Measurements from ENCODE around the gene PTPN12. TPM values are rescaled to one million over a fixed set of nuclear protein-coding genes. Genes with fewer than 3 reads are reported as not detected.
A peak's percentile ranks its signal among the peaks of the same experiment; 100 is the strongest.
"Not testable (repeated sequence)": the region's sequence is repeated elsewhere in the genome, so short reads cannot be mapped to it uniquely, and the experiment has no call there.

Gene PTPN12
- polyA plus RNA-seq, 10 donors, result 41.3 to 88.1 (median 67.6) TPM

DNA sequence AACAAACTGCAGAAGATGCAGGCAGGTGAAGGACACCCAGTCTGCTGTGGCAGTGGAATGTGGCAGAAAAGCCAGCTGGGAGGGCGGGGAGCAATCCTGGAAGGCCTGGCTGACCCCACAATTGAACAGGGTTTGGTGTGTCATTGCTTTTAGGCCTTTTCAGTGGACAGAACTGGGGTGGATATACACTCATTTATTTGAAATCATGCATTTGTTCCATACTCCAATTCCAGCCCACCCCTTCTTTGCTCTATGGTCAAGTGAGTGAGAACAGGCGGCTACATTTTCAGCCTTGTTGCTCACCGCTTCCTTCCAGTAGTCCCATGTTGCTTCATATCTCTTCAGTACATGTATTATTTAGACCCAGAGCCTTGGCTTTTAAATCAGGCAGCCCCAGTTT, 39.8 kb downstream of the PTPN12 start:
- no peak for DNase-seq

GRCh38 chr7:77579797-77580196, 42.7 kb downstream of the PTPN12 start:
- DNase-seq, result no peak

DNA sequence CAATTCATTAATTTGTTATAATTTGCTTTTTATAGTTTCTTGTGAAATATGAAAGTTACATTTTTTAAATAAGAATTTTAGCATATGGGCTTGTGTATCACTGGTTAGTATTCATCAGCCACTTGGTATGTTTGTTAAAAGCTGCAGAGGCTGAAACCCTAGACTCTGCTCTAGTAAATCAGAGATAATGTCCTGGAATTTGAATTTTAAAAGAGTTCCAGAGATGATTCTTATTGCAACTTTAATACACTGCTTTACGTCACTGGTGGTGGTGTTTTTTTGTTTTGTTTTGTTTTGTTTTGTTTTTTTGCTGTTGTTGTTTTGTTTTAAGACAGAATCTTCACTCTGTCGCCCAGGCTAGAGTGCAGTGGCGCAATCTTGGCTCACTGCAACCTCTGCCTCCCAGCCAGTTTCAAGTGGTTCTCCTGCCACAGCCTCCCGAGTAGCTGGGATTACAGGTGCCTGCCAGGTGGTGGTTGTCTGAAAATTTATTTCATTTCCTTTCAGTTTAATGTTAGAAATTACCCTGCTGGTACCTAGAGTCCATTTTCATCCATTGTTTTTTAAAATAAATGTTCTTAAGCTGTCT, 43.8 kb downstream of the PTPN12 start:
- no peak for DNase-seq

GRCh38 chr7:77587272-77587671, 50.2 kb downstream of the PTPN12 start:
- DNase-seq, result peak in 1 of 3 donors; percentile 14

- no peak for DNase-seq
Measured at GRCh38 chr7:77600952-77601351, 63.9 kb downstream of the PTPN12 start.

DNA sequence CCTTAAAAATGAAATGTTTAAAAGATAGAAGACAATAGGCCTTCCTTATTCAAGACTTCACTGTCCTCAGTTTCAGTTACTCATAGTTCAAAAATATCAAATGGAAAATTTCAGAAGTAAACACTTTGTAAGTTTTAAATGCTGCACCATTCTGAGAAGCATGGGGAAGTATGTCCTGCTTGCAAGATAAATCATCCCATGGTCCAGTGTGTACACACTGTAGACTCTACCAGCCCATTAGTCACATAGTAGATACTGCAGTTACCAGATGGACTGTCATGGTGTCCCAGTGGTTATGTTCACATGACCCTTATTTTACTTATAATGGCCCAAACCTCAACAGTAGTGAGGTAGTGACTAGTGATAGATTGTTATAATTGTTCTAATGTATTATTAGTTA, 69.5 kb downstream of the PTPN12 start:
- DNase-seq, result no peak

- no peak for DNase-seq
Measured at GRCh38 chr7:77619314-77619713, 82.2 kb downstream of the PTPN12 start.

DNA sequence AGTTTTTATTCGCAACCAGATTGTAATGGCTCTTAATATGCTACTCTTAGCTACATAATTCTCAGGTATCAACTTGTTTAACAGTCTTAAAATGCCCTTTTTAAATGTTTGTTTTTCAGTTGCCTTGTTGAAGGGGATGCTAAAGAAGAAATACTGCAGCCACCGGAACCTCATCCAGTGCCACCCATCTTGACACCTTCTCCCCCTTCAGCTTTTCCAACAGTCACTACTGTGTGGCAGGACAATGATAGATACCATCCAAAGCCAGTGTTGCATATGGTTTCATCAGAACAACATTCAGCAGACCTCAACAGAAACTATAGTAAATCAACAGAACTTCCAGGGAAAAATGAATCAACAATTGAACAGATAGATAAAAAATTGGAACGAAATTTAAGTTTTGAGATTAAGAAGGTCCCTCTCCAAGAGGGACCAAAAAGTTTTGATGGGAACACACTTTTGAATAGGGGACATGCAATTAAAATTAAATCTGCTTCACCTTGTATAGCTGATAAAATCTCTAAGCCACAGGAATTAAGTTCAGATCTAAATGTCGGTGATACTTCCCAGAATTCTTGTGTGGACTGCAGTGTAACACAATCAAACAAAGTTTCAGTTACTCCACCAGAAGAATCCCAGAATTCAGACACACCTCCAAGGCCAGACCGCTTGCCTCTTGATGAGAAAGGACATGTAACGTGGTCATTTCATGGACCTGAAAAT, 89.7 kb downstream of the PTPN12 start:
- no peak for DNase-seq

GRCh38 chr7:77627309-77627676, 90.2 kb downstream of the PTPN12 start:
- no peak for DNase-seq

GRCh38 chr7:77629797-77630196, 92.7 kb downstream of the PTPN12 start:
- DNase-seq, result no peak

- DNase-seq, result no peak
Measured at GRCh38 chr7:77631820-77632219, 94.7 kb downstream of the PTPN12 start.

DNA sequence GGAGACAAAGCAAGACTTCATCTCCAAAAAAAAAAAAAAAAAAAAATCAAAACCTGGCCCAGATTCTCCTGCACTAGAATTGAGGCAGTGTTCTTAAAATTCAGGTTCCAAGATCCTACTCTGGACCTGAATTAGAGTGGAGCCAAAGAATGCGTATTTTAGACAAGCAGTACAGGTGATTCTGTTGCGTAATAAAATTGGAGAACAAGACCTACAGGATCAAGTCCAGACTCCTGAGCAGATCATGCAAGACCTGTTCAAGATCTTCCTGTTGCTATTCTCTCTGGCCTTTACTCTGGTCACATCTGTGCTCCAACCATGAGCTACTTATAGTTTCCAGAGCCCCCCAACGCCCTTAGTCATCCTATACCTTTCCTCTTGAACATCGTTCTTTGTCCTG, 107.7 kb downstream of the PTPN12 start:
- DNase-seq, result no peak

- no peak for DNase-seq
Measured at GRCh38 chr7:77648742-77649338, 111.7 kb downstream of the PTPN12 start.

GRCh38 chr7:77649716-77650349, 112.7 kb downstream of the PTPN12 start:
- DNase-seq, result peak in 1 of 3 donors; percentile 15

- peak; percentile 22 to 55 (median 34) for DNase-seq
Measured at GRCh38 chr7:77651575-77652162, 114.6 kb downstream of the PTPN12 start.

GRCh38 chr7:77652826-77653225, 115.7 kb downstream of the PTPN12 start:
- DNase-seq, result not testable (repeated sequence)

DNA sequence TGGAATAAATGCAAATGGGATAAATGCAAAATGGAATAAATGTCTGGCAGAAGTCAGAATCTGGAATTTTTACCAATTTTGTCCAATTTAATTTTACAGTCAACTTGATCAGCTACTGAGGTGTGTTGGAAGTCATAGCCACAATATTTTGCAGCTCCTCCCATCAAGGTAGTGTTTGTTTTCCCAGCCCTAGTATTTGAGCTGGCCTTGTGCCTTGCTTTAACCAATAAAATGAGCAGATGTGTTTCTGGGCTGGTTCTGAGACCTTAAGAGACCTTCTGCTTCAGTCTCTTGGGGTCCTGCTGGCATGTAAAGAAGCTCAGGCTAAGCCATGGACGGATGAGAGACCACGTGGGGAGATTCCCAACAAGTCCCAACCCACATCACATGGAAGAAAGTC, 116.5 kb downstream of the PTPN12 start:
- DNase-seq, result no peak

DNA sequence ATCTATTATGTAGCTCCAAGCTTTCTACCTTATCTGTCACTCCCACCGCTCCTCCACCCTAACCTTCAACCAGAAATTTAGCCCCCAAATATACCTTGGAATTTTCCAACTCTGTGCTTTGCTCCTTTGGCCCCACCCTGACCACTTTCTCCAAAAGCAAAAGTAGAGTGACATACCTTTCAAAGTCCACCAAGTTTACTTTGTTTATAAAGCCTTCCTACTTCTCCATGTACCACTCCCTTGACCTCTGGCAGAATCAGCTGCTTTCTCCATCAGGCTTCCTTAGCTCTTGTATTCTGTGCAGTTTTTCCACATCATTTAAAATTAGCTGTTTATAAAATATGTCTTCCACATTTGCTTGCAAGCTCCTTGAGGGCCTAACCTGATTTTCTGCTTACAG, 118.3 kb downstream of the PTPN12 start:
- no peak for DNase-seq

DNA sequence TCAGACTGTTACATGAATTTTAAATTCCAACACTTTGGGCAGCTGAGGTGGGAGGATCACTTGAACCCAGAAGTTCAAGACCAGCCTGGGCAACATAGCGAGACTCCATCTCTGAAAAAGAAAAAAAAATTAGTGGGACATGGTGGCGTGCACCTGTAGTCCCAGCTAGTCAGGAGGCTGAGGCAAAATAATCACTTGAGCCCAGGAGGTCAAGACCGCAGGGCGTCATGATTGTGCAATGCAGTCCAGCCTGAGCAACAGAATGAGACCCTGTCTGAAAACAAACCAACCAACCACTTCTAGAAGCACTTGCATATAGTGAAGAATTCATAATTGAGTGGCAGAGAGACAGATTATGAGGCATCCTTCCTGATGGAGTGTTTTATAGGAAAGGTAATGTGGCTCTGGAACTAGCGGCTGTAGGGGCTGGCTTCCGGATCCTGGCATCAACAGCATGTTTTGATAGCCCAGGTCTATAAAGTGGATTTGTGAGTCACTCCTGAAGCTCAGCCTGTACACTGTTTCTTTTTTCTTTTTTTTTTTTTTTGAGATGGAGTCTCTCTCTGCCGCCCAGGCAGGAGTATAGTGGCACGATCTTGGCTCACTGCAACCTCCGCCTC, 118.9 kb downstream of the PTPN12 start:
- DNase-seq, result no peak

GRCh38 chr7:77657427-77658224, 120.5 kb downstream of the PTPN12 start:
- DNase-seq, result peak; percentile 36 to 60 (median 40)

DNA sequence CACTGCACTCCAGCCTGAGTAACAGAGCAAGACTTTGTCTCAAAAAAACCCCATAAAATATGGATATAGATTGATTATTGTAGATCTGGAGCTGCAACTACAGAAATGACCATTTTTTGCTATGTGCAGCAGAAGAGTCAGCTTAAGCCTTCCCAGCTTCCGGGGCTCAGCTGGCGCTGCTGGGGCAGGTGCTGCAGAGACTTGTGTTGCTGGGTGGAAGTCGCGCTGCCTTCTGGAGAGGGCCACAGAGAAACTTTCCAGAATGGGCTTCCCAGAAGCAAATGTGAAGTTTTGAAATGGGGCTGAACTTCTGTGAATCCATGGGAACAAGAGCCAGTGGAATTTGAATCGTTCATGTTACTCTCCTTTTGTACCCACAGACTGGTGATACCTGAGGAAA, 121.8 kb downstream of the PTPN12 start:
- DNase-seq, result no peak

Data from muscle of back (tissue), 11 donors.